ENCODE measurements around the gene SPRN.
A peak's percentile ranks its signal among the peaks of the same experiment; 100 is the strongest.
"Not testable (repeated sequence)": the region's sequence is repeated elsewhere in the genome, so short reads cannot be mapped to it uniquely, and the experiment has no call there.

The SPRN gene

DNA sequence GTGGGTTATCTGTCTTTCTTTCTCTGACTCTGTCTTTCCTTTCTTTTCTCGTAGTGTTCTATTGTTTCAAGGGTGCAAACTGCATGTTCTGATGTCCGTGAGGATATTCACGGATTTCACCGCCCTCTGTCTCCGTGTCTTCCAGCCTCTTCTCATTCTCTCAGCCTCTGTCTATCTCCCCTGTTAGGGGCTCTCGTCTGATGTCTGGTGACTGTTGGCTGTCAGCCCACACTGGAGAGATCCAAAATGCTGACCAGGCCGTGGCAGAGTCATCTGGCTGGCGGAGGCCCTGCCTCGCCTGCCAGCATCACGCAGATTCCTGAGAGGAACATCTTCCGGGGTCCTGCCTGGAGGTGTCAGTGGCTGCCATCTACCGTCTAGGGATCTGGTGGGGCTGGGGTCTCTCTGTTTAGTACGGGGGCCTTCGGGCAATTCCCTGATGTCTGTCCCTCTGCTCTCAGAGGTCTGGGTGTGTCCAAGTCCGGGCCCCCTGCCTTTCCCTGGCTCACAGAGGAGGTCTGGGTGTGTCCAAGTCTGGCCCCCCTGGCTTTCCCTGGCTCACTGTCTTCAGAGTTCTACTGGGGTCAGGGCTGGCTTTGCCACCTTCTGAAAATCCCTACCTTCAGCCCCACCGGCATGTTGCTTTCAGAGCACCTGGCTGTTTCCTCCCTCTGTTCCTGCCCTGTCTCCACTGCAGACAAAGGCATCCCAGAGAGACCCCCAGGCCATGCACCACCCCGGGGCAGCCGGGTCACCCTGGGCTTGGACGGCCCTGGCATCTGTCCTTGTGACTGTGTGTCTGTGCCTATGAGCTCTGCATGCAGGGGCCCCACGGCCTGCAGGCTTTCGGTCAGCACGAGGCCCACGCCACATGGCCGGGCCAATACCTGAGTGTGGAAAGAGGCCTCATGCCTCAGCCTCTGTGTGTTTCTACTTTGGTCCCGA, 15.4 kb upstream of the SPRN start:
- DNase-seq = no peak

DNA sequence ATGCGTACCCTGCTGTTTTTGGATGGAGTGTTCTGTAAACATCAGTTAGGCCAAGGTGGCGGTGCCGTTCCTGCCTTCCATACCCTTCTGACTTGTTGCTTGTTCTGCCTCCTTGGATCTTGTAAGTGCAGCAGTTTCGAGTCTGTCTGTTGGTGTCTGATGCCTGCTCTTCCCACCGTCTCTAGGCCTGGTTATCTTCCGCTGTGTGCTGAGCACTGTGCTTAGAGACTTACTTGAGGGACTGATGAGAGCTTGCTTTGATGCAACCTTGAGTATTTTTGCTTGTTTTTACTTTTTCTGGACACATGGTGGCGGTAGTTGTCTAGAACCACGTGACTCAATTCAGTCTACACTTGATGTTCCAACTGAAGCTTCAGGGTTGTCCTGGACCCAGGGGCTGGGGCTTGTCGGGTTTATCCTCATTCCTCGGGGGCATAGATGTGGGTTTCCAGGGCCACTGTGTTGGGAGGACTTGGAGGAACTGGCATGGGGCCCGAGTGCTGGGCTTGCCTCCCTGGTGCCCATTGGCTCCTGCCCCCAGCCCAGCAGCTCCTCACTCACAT, 14.4 kb upstream of the SPRN start:
- peak; percentile 66 for DNase-seq

- not testable (repeated sequence) for DNase-seq
Observed at GRCh38 chr10:133432789-133433188, 8.4 kb upstream of the SPRN start.

GRCh38 chr10:133431888-133432613, 7.6 kb upstream of the SPRN start:
- not testable (repeated sequence) for DNase-seq

DNA sequence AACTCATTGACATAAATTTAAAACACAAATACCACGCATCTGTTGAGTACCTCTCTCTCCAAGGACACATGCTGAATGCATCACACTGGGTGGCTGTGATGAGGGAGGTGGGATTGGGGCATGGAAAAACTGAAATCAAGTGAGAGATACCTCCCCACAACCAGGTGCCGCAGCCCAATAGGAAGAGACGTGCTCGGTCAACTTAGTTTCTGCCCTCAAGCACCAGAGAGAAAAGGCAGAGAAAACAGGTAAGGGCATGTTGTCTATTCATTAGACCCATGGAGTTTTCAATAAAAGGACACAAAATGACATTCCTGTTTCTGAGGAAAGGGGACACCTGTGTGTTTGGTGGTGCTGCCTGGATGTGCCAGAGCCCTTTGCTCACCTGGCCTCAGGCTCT, 5.1 kb upstream of the SPRN start:
- not testable (repeated sequence) for DNase-seq

DNA sequence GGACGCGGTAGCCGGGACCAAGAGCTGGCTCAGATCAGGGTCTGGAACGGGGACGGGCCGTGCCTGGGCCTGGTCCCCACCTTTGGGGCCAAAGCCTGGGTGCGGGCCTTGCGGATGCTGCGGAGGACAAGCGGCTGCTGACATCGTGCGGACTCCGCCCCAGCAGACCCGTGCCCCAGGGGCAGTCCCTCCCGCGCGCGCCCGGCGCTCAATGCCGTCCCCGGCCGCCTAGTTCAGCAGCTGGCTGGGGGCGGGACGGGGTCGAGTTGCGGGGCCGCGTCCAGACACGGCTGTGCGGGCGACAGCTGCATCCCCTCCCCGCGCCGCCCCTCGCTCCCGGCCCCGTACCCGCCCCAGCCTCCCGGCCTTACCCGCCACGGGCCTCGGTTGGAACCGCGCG, 323 bp downstream of the SPRN start:
- not testable (repeated sequence) for DNase-seq

- no peak for DNase-seq
Observed at GRCh38 chr10:133422807-133423771, 1.3 kb downstream of the SPRN start.

GRCh38 chr10:133422223-133422806, 2.1 kb downstream of the SPRN start:
- no peak for DNase-seq

DNA sequence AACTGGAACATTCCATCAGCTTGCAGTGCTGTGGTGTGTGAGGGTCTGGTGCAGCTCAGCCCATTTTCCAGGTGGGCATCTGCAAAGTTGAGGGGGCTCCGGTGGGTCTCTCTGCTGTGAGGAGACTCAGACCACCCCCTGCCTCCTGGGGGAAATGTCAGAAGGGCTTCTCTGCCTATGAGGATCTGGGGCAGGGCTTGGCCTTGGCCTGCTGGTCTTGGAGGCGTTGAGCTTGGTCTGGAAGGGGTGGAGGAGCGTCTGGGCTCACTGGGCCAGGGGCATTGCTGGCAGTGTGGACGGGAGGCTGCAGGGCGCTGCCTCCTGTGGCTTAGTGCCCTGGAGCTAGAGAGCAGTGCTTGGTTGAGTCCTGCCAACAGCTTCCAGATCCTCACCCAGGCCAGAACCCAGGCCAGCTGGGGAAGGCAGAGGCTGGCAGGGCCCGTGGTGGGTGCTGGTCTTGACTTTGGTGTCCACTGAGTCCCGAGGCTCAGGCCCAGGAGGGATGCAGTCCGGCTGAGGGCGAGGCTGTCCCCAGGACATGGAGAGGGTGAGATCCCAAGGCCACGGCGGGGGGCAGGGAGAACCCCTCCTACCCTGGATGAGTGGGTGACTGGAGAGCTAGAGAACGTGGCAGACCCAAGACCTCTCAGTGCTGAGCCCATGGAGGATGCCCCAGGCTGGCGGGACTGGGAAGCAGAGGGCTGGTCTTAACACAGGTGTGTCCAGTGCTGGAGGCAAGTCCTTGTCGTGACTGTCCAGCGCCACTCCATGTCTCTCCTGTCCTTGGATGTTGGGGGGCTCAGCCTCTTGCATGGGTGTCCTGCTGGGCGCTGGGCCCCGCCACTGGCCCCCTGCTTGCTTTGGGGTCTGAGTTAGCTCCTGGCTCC, 2.8 kb downstream of the SPRN start:
- DNase-seq = no peak

GRCh38 chr10:133420579-133420978, 3.8 kb downstream of the SPRN start:
- no peak for DNase-seq

DNA sequence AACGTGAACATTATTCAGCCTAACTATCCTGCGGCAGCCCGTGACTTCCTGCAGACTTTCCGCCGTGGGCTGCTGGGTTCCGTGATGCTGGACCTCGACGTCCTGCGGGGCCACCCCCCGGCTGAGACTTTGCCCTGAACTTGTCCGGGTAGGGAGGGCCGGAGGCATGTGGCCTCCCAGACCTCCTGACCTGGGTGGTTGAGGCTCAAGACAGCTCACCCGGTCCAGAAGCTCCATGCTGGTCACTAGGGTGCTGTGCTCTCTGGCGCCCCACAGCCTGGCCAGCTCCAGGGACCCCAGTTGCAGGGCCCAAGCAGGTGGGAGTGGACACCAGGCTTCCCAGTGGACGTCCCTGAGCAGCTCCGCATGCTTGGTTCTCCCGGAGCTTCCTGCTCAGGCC, 4.4 kb downstream of the SPRN start:
- no peak for DNase-seq

- DNase-seq = no peak
Observed at GRCh38 chr10:133419211-133419950, 5.0 kb downstream of the SPRN start.

DNA sequence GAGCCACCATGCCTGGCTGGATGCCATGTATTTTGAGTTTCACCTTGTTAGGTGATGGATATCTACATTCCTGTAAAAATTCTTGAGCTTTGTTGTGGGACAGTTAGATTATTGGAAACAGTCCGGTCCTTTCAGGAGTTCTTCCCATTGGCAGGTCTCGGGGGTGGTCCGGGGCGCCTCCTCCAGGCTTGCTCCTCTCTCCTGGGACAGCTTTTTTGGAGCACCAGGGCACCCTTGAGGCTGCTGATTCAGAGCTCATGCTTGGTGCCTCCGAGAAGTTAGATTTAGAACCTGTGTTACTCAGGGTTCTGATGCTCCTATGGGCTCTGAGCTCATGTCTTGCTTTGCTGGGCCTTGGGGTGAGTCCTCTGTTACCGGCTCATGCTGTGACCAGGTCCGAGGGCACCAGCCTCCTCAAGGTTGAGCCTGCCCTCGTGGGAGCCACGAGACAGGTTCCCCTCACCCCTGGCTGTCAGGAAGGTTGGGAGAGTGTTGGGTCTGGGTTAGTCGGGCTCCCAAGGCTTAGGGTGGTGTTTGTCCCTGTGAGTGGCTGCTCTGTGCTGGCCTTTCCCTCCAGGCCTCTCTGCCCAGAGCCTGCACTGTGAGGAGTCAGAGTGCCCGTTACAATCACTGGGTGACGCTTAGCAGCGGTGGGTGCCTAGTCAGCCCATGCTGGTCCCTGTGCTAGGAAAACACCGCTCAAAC, 6.0 kb downstream of the SPRN start:
- DNase-seq = no peak

GRCh38 chr10:133415752-133416151, 8.7 kb downstream of the SPRN start:
- DNase-seq = no peak

GRCh38 chr10:133414401-133414800, 10.0 kb downstream of the SPRN start:
- not testable (repeated sequence) for DNase-seq

DNA sequence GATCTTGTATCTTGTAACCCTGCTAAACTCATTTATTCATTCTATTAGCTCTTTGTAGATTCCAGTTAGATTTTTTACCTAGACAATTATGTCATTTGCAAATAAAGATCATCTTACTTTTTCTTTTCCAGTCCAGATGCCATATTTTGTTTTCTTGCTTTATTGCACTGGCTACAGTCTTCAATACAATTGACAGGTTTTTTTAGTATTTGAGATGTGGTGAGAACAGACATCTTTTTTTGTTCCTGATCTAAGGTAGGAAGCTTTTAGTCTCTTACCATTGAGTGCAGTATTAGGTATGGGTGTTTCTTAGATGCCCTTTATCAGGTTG, 12.1 kb downstream of the SPRN start:
- no peak for DNase-seq

DNA sequence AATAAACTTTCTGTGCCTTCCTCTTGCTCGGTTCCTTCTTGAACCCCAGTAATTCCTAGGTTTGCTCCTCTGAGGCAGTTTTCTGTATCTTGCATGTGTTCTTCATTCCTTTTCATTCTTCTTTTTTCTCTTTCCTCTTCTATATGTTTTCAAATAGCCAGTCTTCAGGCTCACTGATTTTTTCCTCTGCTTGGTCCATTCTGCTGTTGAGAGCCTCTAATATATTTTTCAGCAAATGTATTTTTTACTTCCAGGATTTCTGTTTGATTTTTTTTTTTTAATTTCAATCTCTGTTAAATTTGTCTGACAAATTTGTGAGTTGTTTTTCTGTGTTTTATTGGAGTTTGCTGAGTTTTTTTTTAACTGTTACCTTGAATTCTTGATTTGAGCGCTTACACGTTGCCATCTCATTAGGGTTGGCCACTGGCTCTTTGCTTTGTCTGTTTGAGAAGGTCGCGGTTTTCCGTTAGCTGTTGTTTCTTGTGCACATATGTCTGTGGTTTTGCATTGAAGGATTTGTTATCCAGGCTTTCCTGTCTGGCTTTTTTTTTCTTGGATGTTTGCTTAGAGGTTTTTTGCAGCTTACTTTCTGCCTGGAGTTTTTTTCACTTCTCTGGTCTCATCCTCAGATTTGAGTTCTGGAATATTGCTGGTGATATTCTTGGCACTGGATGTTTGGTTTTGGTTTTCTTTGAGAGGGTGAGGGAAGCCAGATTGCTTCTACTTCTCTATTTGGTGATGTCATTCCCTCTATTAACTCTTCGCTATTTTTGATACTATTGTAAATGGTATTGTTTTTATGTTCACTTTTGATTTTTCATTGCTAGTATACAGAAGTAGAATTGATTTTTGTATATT, 12.7 kb downstream of the SPRN start:
- no peak for DNase-seq

- DNase-seq = no peak
Observed at GRCh38 chr10:133405844-133406527, 18.4 kb downstream of the SPRN start.
